Chondrocyte (in vitro differentiated cells): ENCODE data around the gene CTSK. TPM values are rescaled to one million over a fixed set of nuclear protein-coding genes. Genes with fewer than 3 reads are reported as not detected.
"Not testable (repeated sequence)": the region's sequence is repeated elsewhere in the genome, so short reads cannot be mapped to it uniquely, and the experiment has no call there.

Source experiments
- DNase-seq: peaks from one replicate; pipeline ENCODE4 v3.0.0; 2021; ENCODE audit warnings: mixed read lengths, low spot score
- H3K27ac Mint-ChIP-seq: one replicate; pipeline ENCODE4 v1.8.0; 2021; ENCODE audit warnings: mild to moderate bottlenecking, moderate library complexity, mixed read lengths; ENCODE audit not compliant: unreplicated experiment
- H3K27me3 Mint-ChIP-seq: 2 replicates; pipeline ENCODE4 v1.8.0; 2021; ENCODE audit warnings: low read depth, mixed read lengths
- H3K36me3 Mint-ChIP-seq: 2 replicates; pipeline ENCODE4 v1.8.0; 2021; ENCODE audit warnings: low read depth, mixed read lengths
- H3K4me1 Mint-ChIP-seq: 2 replicates; pipeline ENCODE4 v1.8.0; 2021; ENCODE audit warnings: low read depth, mild to moderate bottlenecking, mixed read lengths
- H3K4me3 Mint-ChIP-seq: one replicate; pipeline ENCODE4 v1.8.0; 2021; ENCODE audit warnings: mild to moderate bottlenecking, moderate library complexity, mixed read lengths; ENCODE audit not compliant: unreplicated experiment
- H3K9me3 Mint-ChIP-seq: 2 replicates; pipeline ENCODE4 v1.8.0; 2021; ENCODE audit warnings: low read depth, mixed read lengths
- CTCF ChIP-seq: fragments of 200-600 bp; sonication (generic); IDR thresholded peaks from 2 replicates; pipeline ENCODE4 v1.5.0; 2021; ENCODE audit warnings: antibody characterized with exemption, mild to moderate bottlenecking, moderate library complexity
- total RNA-seq: library from RNA; stranded (reverse); gene quantifications from 3 replicates; pipeline ENCODE4 v1.2.1, GENCODE V29; 2021

Gene CTSK
- total RNA-seq, 1 donor from 2014 or later = 4.9 TPM

GRCh38 chr1:150778409-150778808 lies 29.7 kb downstream of the CTSK start:
- no peaks in the 10 kb centered on the region for H3K9me3 Mint-ChIP-seq
- H3K4me1 Mint-ChIP-seq = peaks cover 5% of the 10 kb centered on the region
- no peak overlapping the region for H3K27ac Mint-ChIP-seq
- peaks cover 2% of the 10 kb centered on the region for H3K36me3 Mint-ChIP-seq
- no peak for TF ChIP-seq CTCF
- DNase-seq = no peak
- H3K4me3 Mint-ChIP-seq = no peak overlapping the region
- H3K27me3 Mint-ChIP-seq = no peaks in the 10 kb centered on the region

- Mint-ChIP-seq H3K27me3 (no peaks in the 10 kb centered on the region), H3K27ac (no peak overlapping the region), H3K4me3 (no peak overlapping the region), H3K4me1 (no peaks in the 10 kb centered on the region), H3K9me3 (no peaks in the 10 kb centered on the region), H3K36me3 (peaks cover 2% of the 10 kb centered on the region)
- no peak for TF ChIP-seq CTCF
- no peak for DNase-seq
These were observed 30.5 kb downstream of the CTSK start for GRCh38 chr1:150777544-150777943.

- DNase-seq, H3K27me3 Mint-ChIP-seq, H3K9me3 Mint-ChIP-seq, H3K27ac Mint-ChIP-seq, H3K4me3 Mint-ChIP-seq, H3K4me1 Mint-ChIP-seq, H3K36me3 Mint-ChIP-seq: not testable (repeated sequence)
These were observed 32.0 kb downstream of the CTSK start for GRCh38 chr1:150775931-150776505.

GRCh38 chr1:150775276-150775675 lies 32.8 kb downstream of the CTSK start:
- H3K27ac Mint-ChIP-seq = no peak overlapping the region
- no peaks in the 10 kb centered on the region for H3K4me1 Mint-ChIP-seq

DNA sequence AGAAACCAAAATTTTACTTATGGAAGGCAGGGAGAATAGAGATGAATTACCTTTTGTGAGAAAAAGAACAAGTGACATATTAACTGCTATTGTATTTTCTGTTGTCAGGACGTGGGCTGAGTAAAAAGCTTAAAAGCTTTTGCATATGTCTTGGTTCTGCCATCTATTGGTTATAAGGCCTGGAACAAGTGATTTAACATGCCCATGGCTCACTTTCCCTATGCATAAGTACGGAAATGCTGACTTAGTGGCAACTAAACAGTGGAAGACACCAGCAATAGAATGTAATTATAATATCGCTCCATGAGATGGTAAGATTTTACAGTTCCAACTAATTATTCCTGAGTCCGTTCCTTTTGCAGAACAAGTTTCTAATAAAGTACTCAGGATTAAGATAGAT lies 35.7 kb downstream of the CTSK start:
- Mint-ChIP-seq H3K36me3 (no peaks in the 10 kb centered on the region), H3K4me1 (no peaks in the 10 kb centered on the region), H3K4me3 (no peak overlapping the region), H3K9me3 (no peaks in the 10 kb centered on the region), H3K27me3 (peaks cover 4% of the 10 kb centered on the region), H3K27ac (no peak overlapping the region)
- no peak for TF ChIP-seq CTCF
- no peak for DNase-seq

More at GRCh38 chr1:150775276-150775675, 32.8 kb downstream of the CTSK start:
- DNase-seq = no peak
- TF ChIP-seq CTCF = no peak
- H3K36me3 Mint-ChIP-seq = peaks cover under 1% of the 10 kb centered on the region
- H3K9me3 Mint-ChIP-seq = no peaks in the 10 kb centered on the region
- peaks cover 4% of the 10 kb centered on the region for H3K27me3 Mint-ChIP-seq
- no peak overlapping the region for H3K4me3 Mint-ChIP-seq

DNA sequence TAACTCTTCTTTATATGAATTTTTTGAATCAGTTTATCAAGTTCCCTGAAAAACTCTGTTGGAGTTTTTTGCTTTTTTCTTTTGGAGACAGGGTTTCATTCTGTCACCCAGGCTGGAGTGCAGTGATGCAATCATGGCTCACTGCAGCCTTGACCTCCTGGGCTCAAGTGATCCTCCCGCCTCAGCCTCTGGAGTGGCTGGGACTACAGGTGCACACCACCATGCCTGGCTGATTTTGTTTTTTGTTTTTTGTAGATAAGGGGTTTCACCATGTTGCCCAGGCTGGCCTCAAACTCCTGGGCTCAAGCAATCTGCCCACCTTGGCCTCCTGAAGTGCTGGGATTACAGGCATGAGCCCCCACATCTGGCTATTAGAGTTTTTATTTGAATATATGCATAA lies 40.4 kb downstream of the CTSK start:
- DNase-seq, H3K27me3 Mint-ChIP-seq, H3K9me3 Mint-ChIP-seq, H3K4me3 Mint-ChIP-seq, H3K27ac Mint-ChIP-seq, H3K36me3 Mint-ChIP-seq: not testable (repeated sequence)
- peaks cover 18% of the 10 kb centered on the region for H3K4me1 Mint-ChIP-seq

DNA sequence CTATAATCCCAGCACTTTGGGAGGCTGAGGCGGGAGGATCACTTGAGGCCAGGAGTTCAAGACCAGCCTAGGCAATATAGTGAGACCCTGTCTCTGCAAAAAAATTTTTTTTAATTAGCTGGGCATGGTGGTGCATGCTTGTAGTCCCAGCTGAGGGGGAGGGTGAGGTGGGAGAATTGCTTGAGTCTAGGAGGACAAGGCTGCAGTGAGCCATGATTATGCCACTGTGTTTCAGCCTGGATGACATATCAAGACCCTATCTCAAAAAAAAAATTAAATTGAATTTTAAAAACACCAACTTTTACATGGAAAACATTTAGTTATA lies 42.1 kb downstream of the CTSK start:
- peaks cover 18% of the 10 kb centered on the region for H3K4me1 Mint-ChIP-seq
- not testable (repeated sequence) for H3K9me3 Mint-ChIP-seq, H3K27ac Mint-ChIP-seq, DNase-seq, H3K4me3 Mint-ChIP-seq, H3K36me3 Mint-ChIP-seq, H3K27me3 Mint-ChIP-seq
